ENCODE data around the gene DDX20.
A peak's percentile ranks its signal among the peaks of the same experiment; 100 is the strongest.

- TF ChIP-seq, protein P1, sequence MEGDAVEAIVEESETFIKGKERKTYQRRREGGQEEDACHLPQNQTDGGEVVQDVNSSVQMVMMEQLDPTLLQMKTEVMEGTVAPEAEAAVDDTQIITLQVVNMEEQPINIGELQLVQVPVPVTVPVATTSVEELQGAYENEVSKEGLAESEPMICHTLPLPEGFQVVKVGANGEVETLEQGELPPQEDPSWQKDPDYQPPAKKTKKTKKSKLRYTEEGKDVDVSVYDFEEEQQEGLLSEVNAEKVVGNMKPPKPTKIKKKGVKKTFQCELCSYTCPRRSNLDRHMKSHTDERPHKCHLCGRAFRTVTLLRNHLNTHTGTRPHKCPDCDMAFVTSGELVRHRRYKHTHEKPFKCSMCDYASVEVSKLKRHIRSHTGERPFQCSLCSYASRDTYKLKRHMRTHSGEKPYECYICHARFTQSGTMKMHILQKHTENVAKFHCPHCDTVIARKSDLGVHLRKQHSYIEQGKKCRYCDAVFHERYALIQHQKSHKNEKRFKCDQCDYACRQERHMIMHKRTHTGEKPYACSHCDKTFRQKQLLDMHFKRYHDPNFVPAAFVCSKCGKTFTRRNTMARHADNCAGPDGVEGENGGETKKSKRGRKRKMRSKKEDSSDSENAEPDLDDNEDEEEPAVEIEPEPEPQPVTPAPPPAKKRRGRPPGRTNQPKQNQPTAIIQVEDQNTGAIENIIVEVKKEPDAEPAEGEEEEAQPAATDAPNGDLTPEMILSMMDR (conservative IDR thresholded peaks at IDR 0.05; ENCODE audit: low read depth, low read length): peak; percentile 30; the same call in 1 of the 2 replicates
- TF ChIP-seq EZH2phosphoT487 (IDR thresholded peaks at IDR 0.05; ENCODE audit: borderline replicate concordance, low read length) (no peak), EZH2 (IDR thresholded peaks at IDR 0.05; ENCODE audit: low read length, unreplicated experiment) (no peak)
Measured at GRCh38 chr1:111758373-111758772, 2.7 kb downstream of the DDX20 start.

Measured in PC-3 (cell line).